ENCODE data around the gene STXBP6. TPM values are rescaled to one million over a fixed set of nuclear protein-coding genes. Genes with fewer than 3 reads are reported as not detected.

Gene STXBP6
- total RNA-seq, 1 donor = not detected

- H3K9me3 ChIP-seq (ENCODE audit: low read depth, low read length) = no peaks in the 10 kb centered on the region
- H3K4me3 ChIP-seq (ENCODE audit: low read length) = no peak overlapping the region
- no peaks in the 10 kb centered on the region for H3K27me3 ChIP-seq (ENCODE audit: insufficient read depth, low read length)
- no peaks in the 10 kb centered on the region for H3K4me1 ChIP-seq (ENCODE audit: insufficient read depth, low read length)
Measured at GRCh38 chr14:25011095-25011494, 38.9 kb downstream of the STXBP6 start.

GRCh38 chr14:25010471-25010870 lies 39.5 kb downstream of the STXBP6 start:
- H3K27me3 ChIP-seq (ENCODE audit: insufficient read depth, low read length) = no peaks in the 10 kb centered on the region
- H3K4me3 ChIP-seq (ENCODE audit: low read length) = no peak overlapping the region
- H3K9me3 ChIP-seq (ENCODE audit: low read depth, low read length) = no peaks in the 10 kb centered on the region
- no peaks in the 10 kb centered on the region for H3K4me1 ChIP-seq (ENCODE audit: insufficient read depth, low read length)

GRCh38 chr14:25009891-25010290 lies 40.1 kb downstream of the STXBP6 start:
- Histone ChIP-seq H3K4me3 (ENCODE audit: low read length) (no peak overlapping the region), H3K27me3 (ENCODE audit: insufficient read depth, low read length) (no peaks in the 10 kb centered on the region), H3K4me1 (ENCODE audit: insufficient read depth, low read length) (no peaks in the 10 kb centered on the region), H3K9me3 (ENCODE audit: low read depth, low read length) (no peaks in the 10 kb centered on the region)

- no peaks in the 10 kb centered on the region for H3K27me3 ChIP-seq (ENCODE audit: insufficient read depth, low read length)
- no peak overlapping the region for H3K4me3 ChIP-seq (ENCODE audit: low read length)
- H3K9me3 ChIP-seq (ENCODE audit: low read depth, low read length) = no peaks in the 10 kb centered on the region
- no peaks in the 10 kb centered on the region for H3K4me1 ChIP-seq (ENCODE audit: insufficient read depth, low read length)
Measured at GRCh38 chr14:25007832-25008231, 42.1 kb downstream of the STXBP6 start.

GRCh38 chr14:25006961-25007795 lies 42.8 kb downstream of the STXBP6 start:
- H3K27me3 ChIP-seq (ENCODE audit: insufficient read depth, low read length) = no peaks in the 10 kb centered on the region
- no peaks in the 10 kb centered on the region for H3K4me1 ChIP-seq (ENCODE audit: insufficient read depth, low read length)
- no peak overlapping the region for H3K4me3 ChIP-seq (ENCODE audit: low read length)
- no peaks in the 10 kb centered on the region for H3K9me3 ChIP-seq (ENCODE audit: low read depth, low read length)

GRCh38 chr14:25006031-25006430 lies 43.9 kb downstream of the STXBP6 start:
- Histone ChIP-seq H3K4me1 (ENCODE audit: insufficient read depth, low read length) (no peaks in the 10 kb centered on the region), H3K4me3 (ENCODE audit: low read length) (no peak overlapping the region), H3K9me3 (ENCODE audit: low read depth, low read length) (no peaks in the 10 kb centered on the region), H3K27me3 (ENCODE audit: insufficient read depth, low read length) (no peaks in the 10 kb centered on the region)

- Histone ChIP-seq H3K4me1 (ENCODE audit: insufficient read depth, low read length) (no peaks in the 10 kb centered on the region), H3K4me3 (ENCODE audit: low read length) (no peak overlapping the region), H3K27me3 (ENCODE audit: insufficient read depth, low read length) (no peaks in the 10 kb centered on the region), H3K9me3 (ENCODE audit: low read depth, low read length) (no peaks in the 10 kb centered on the region)
Measured at GRCh38 chr14:25004389-25004809, 45.5 kb downstream of the STXBP6 start.

DNA sequence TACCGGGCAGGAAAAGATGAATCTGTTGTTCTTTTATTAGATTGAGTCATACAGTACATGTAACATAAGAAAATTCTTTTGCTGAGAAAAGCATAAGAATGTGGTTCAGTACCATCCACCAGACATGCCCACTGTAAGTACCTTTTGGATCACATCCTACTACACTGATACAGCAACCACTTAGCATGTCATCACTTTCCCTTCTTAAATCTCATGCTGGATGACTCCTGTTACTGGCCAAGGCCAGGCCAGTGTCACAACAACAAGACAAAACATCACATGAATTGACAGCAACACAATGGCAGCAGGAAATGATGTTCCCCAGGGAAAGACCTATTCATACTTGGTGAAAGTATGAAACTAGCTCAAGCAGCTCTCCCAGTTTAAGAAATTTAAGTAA lies 46.4 kb downstream of the STXBP6 start:
- H3K4me3 ChIP-seq (ENCODE audit: low read length) = no peak overlapping the region
- no peaks in the 10 kb centered on the region for H3K27me3 ChIP-seq (ENCODE audit: insufficient read depth, low read length)
- no peaks in the 10 kb centered on the region for H3K9me3 ChIP-seq (ENCODE audit: low read depth, low read length)
- no peaks in the 10 kb centered on the region for H3K4me1 ChIP-seq (ENCODE audit: insufficient read depth, low read length)

- Histone ChIP-seq H3K27me3 (ENCODE audit: insufficient read depth, low read length) (no peaks in the 10 kb centered on the region), H3K4me1 (ENCODE audit: insufficient read depth, low read length) (no peaks in the 10 kb centered on the region), H3K9me3 (ENCODE audit: low read depth, low read length) (no peaks in the 10 kb centered on the region), H3K4me3 (ENCODE audit: low read length) (no peak overlapping the region)
Measured at GRCh38 chr14:25001601-25002000, 48.3 kb downstream of the STXBP6 start.

- Histone ChIP-seq H3K4me1 (ENCODE audit: insufficient read depth, low read length) (no peaks in the 10 kb centered on the region), H3K9me3 (ENCODE audit: low read depth, low read length) (no peaks in the 10 kb centered on the region), H3K4me3 (ENCODE audit: low read length) (no peak overlapping the region), H3K27me3 (ENCODE audit: insufficient read depth, low read length) (no peaks in the 10 kb centered on the region)
Measured at GRCh38 chr14:25001156-25001555, 48.8 kb downstream of the STXBP6 start.

- Histone ChIP-seq H3K4me1 (ENCODE audit: insufficient read depth, low read length) (no peaks in the 10 kb centered on the region), H3K9me3 (ENCODE audit: low read depth, low read length) (no peaks in the 10 kb centered on the region), H3K4me3 (ENCODE audit: low read length) (no peak overlapping the region), H3K27me3 (ENCODE audit: insufficient read depth, low read length) (no peaks in the 10 kb centered on the region)
Measured at GRCh38 chr14:24999157-24999556, 50.8 kb downstream of the STXBP6 start.

DNA sequence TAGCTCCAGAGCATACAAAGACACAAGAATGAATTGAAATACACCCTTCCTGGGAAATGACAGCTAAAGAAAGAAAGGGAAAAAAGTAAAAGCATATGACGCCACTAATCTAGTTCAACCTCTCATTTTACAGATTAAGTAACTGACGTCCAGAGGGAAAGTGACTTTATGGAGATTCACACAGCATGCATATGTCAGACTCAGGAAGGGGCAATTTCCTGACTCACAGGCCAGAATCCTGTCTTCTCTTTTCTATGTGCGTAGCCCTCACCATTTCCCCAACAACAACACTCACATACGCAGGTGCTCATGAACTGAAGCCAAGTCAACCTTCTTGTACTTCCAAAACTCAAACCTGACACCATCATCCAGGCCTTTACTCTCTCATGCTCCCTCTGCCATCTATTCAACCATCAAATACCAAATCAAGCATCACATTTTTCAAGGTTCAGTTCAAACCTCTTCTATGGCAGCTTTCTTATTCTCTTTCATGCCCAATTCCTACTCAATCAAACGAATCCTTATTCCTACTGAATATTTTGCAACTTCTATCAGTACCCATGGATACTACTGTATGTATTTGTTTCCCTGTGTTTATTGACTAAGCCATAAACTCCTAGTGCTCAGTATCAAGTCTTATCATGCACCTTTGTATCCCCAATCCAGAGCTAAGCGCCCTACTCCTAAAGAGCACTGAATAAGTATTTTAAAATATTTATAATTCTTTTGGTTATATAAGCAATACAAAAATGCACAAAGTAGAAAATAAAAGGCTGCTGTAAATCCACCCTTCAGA lies 52.8 kb downstream of the STXBP6 start:
- H3K4me1 ChIP-seq (ENCODE audit: insufficient read depth, low read length) = no peaks in the 10 kb centered on the region
- no peaks in the 10 kb centered on the region for H3K27me3 ChIP-seq (ENCODE audit: insufficient read depth, low read length)
- H3K4me3 ChIP-seq (ENCODE audit: low read length) = no peak overlapping the region
- no peaks in the 10 kb centered on the region for H3K9me3 ChIP-seq (ENCODE audit: low read depth, low read length)

- H3K9me3 ChIP-seq (ENCODE audit: low read depth, low read length) = no peaks in the 10 kb centered on the region
- no peaks in the 10 kb centered on the region for H3K27me3 ChIP-seq (ENCODE audit: insufficient read depth, low read length)
- no peaks in the 10 kb centered on the region for H3K4me1 ChIP-seq (ENCODE audit: insufficient read depth, low read length)
- H3K4me3 ChIP-seq (ENCODE audit: low read length) = no peak overlapping the region
Measured at GRCh38 chr14:24995016-24995415, 54.9 kb downstream of the STXBP6 start.

DNA sequence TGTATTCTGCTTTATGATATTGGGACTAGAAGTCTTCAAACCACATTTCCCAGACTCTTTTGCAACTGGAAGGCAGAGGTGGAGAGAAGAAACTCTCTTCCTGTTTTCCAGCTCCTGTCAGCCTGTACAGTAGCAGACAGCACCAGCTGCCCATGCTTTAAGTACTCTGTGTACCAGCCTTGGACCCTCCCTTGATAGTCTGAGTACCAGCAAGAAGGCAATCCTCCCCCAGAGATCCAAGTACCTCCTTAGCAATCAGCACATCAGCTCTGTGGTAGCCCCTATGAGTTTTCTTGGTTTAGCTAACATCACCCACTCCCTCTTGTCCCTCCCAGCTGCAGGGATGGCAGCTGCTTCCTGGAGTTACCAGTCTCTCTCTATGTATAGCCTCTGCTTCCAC lies 56.3 kb downstream of the STXBP6 start:
- H3K27me3 ChIP-seq (ENCODE audit: insufficient read depth, low read length) = no peaks in the 10 kb centered on the region
- H3K4me3 ChIP-seq (ENCODE audit: low read length) = no peak overlapping the region
- H3K4me1 ChIP-seq (ENCODE audit: insufficient read depth, low read length) = peaks cover 5% of the 10 kb centered on the region
- no peaks in the 10 kb centered on the region for H3K9me3 ChIP-seq (ENCODE audit: low read depth, low read length)

GRCh38 chr14:24992624-24993360 lies 57.2 kb downstream of the STXBP6 start:
- Histone ChIP-seq H3K9me3 (ENCODE audit: low read depth, low read length) (no peaks in the 10 kb centered on the region), H3K27me3 (ENCODE audit: insufficient read depth, low read length) (no peaks in the 10 kb centered on the region), H3K4me1 (ENCODE audit: insufficient read depth, low read length) (peaks cover 10% of the 10 kb centered on the region), H3K4me3 (ENCODE audit: low read length) (no peak overlapping the region)
